ENCODE results near the gene ZNF391. TPM values are rescaled to one million over a fixed set of nuclear protein-coding genes. Genes with fewer than 3 reads are reported as not detected.

The ZNF391 gene
- total and polyA plus RNA-seq, 2 of the 4 experiments (the other 2 are of a cell fraction) = 0.18 to 0.22 TPM

DNA sequence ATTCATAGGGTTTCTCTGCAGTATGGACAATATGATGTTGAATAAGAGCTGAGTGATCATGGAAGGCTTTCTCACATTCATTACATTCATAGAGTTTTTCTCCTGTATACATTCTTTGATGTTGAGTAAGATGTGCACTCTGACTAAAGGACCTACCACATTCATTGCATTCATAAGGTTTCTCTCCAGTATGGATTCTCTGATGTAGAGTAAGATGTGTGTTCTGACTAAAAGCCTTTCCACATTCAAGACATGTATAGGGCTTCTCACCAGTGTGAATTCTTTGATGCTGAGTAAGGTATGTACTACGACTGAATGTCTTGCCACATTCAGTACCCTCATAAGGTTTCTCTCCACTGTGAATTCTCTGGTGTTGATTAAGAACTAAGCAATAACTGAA is 29.3 kb upstream of the ZNF391 start:
- WGBS, 2 experiments (ENCODE audit: extremely low coverage in 2 of 2, insufficient read length in 1 of 2) = no CpG with 5 or more reads among the region's 1 CpG
- no peak overlapping the region for H2AK5ac ChIP-seq (ENCODE audit: low read depth, low read length)
- no peaks in the 10 kb centered on the region for H3K4me1 ChIP-seq (ENCODE audit: control insufficient read depth, insufficient read depth, low read length)
- no peak overlapping the region for H3K14ac ChIP-seq (replicated peaks; ENCODE audit: low read depth, low read length)
- H3K9me1 ChIP-seq (ENCODE audit: insufficient read depth, low read length) = no peaks in the 10 kb centered on the region
- H4K20me1 ChIP-seq (ENCODE audit: insufficient read depth, low read length) = no peaks in the 10 kb centered on the region
- ATAC-seq (ENCODE audit: low read depth) (no peak), DNase-seq (no peak)
- no peak overlapping the region for H2BK20ac ChIP-seq (ENCODE audit: low read depth, low read length)
- H3K4me3 ChIP-seq (ENCODE audit: insufficient read depth, low read depth, low read length) = no peak overlapping the region
- H3K9me3 ChIP-seq (ENCODE audit: control insufficient read depth, insufficient read depth, low read length) = no peaks in the 10 kb centered on the region
- dilution Hi-C loops (cut with HindIII; ENCODE audit: low sequenced_read_pairs, unreplicated experiment) (no loop called here), in situ Hi-C loops (cut with MboI; ENCODE audit: low sequenced_read_pairs) (no loop called here), intact Hi-C loops (cut with micrococcal nuclease) (no loop called here)
- H3K18ac ChIP-seq (ENCODE audit: low read depth, low read length) = no peak overlapping the region
- no peak overlapping the region for H4K8ac ChIP-seq (ENCODE audit: low read depth in 2 of 2, low read length in 2 of 2)
- no peak overlapping the region for H3K4me2 ChIP-seq (ENCODE audit: low read depth, low read length)
- H3K27ac ChIP-seq (ENCODE audit: insufficient read depth, low read length) = no peak overlapping the region
- no peak overlapping the region for H4K91ac ChIP-seq (ENCODE audit: insufficient read depth, low read depth, low read length)
- H3K36me3 ChIP-seq (ENCODE audit: control insufficient read depth, insufficient read depth, low read length) = no peaks in the 10 kb centered on the region
- H4K5ac ChIP-seq (ENCODE audit: low read depth, low read length) = no peak overlapping the region
- ChIA-PET CTCF (no interaction called here), POLR2A (ENCODE audit: unreplicated experiment) (no interaction called here)
- no peak overlapping the region for H3K56ac ChIP-seq (ENCODE audit: extremely low read depth, insufficient read depth, low read length)
- no peak for TF ChIP-seq FOS (IDR thresholded peaks at IDR 0.05; ENCODE audit: low read depth, low read length)
- TF ChIP-seq MXI1 (IDR thresholded peaks at IDR 0.05; ENCODE audit: borderline replicate concordance, low read depth, low read length) = no peak
- TF ChIP-seq NFE2L2 (IDR thresholded peaks at IDR 0.05; ENCODE audit: low read depth, low read length) = no peak
- TF ChIP-seq SMC3 (IDR thresholded peaks at IDR 0.05; ENCODE audit: low read depth, low read length) = no peak
- TF ChIP-seq, protein P1, sequence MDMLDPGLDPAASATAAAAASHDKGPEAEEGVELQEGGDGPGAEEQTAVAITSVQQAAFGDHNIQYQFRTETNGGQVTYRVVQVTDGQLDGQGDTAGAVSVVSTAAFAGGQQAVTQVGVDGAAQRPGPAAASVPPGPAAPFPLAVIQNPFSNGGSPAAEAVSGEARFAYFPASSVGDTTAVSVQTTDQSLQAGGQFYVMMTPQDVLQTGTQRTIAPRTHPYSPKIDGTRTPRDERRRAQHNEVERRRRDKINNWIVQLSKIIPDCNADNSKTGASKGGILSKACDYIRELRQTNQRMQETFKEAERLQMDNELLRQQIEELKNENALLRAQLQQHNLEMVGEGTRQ (IDR thresholded peaks at IDR 0.05; ENCODE audit: low read depth, low read length) = no peak
- BruUV-seq (replicated peaks) = no TSS peak
- H2BK120ac ChIP-seq (ENCODE audit: low read depth, low read length) = no peak overlapping the region
- no peak overlapping the region for H2BK5ac ChIP-seq (ENCODE audit: low read depth, low read length, poor library complexity, severe bottlenecking)
- H3K79me1 ChIP-seq (ENCODE audit: low read depth in 1 of 2, low read length in 2 of 2) = no peaks in the 10 kb centered on the region
- H3K27me3 ChIP-seq (ENCODE audit: control insufficient read depth, insufficient read depth, low read length) = no peaks in the 10 kb centered on the region
- no peak overlapping the region for H3K23ac ChIP-seq (ENCODE audit: low read depth, low read length)
- no peak overlapping the region for H2AK9ac ChIP-seq (replicated peaks; ENCODE audit: low read depth, low read length, poor library complexity)
- H2BK15ac ChIP-seq (ENCODE audit: low read depth, low read length) = no peak overlapping the region
- no peak overlapping the region for H3K9ac ChIP-seq (ENCODE audit: low read depth, low read length)
- no peak overlapping the region for H3K4ac ChIP-seq (ENCODE audit: low read depth, low read length)
- H2AFZ ChIP-seq (replicated peaks; ENCODE audit: low read length, poor library complexity) = no peak overlapping the region
